ENCODE data around the gene IQSEC1. TPM values are rescaled to one million over a fixed set of nuclear protein-coding genes. Genes with fewer than 3 reads are reported as not detected.

IQSEC1 gene
- total and polyA plus RNA-seq, 2 of the 8 experiments (the other 6 are each of a cell fraction or from before 2014, with no cell fraction given), result 6.8 to 28.8 TPM

- Histone ChIP-seq H3K4me1 (replicated peaks in 1 of 4; ENCODE audit: control insufficient read depth in 3 of 4, insufficient read depth in 4 of 4, low read length in 3 of 4) (no peaks in the 10 kb centered on the region; a peak in 1 of 7 replicates), H3K14ac (ENCODE audit: insufficient read length) (no peak overlapping the region), H2BK5ac (ENCODE audit: low read depth, low read length) (no peak overlapping the region), H3K23me2 (ENCODE audit: low read depth, low read length) (peaks cover 1% of the 10 kb centered on the region; the same call in 1 of the 2 replicates), H2BK20ac (ENCODE audit: low read length) (no peak overlapping the region), H3K27ac (ENCODE audit: low read depth, low read length) (no peak overlapping the region), H2BK12ac (ENCODE audit: low read depth, low read length) (no peak overlapping the region), H3K4me3 (ENCODE audit: extremely low read depth in 1 of 4, insufficient read depth in 2 of 4, low read depth in 3 of 4, low read length in 4 of 4) (no peak overlapping the region), H3K9ac (replicated peaks in 1 of 4; ENCODE audit: extremely low read depth in 1 of 4, low read depth in 3 of 4, low read length in 3 of 4) (no peak overlapping the region), H3K56ac (replicated peaks; ENCODE audit: insufficient read length, low read depth, low read length) (no peak overlapping the region), H3K27me3 (replicated peaks in 1 of 4; ENCODE audit: control insufficient read depth in 3 of 4, extremely low read depth in 1 of 4, insufficient read depth in 3 of 4, low read length in 3 of 4) (no peaks in the 10 kb centered on the region; a peak in 2 of 7 replicates), H4K20me1 (replicated peaks in 1 of 2; ENCODE audit: control insufficient read depth in 1 of 2, insufficient read depth in 2 of 2, low read length in 2 of 2) (peaks cover 0 to 5% of the 10 kb centered on the region in 2 experiments), H2AK5ac (ENCODE audit: low read depth, low read length) (no peak overlapping the region), H3K9me3 (ENCODE audit: insufficient read depth in 2 of 2, low read depth in 1 of 2, low read length in 1 of 2) (no peaks in the 10 kb centered on the region), H2AFZ (ENCODE audit: low read length) (no peak overlapping the region), H2BK15ac (ENCODE audit: low read length) (no peak overlapping the region), H3K79me1 (ENCODE audit: low read depth, low read length) (no peaks in the 10 kb centered on the region), H3K23ac (ENCODE audit: insufficient read length) (no peak overlapping the region), H3K18ac (ENCODE audit: extremely low read depth, low read length) (no peak overlapping the region; the same call in 1 of the 2 replicates), H3K79me2 (ENCODE audit: control insufficient read depth in 1 of 2, insufficient read depth in 2 of 2, low read length in 2 of 2) (no peaks in the 10 kb centered on the region), H4K91ac (replicated peaks; ENCODE audit: insufficient read length, low read length) (no peak overlapping the region), H4K5ac (ENCODE audit: insufficient read length, low read depth, low read length) (no peak overlapping the region), H4K8ac (ENCODE audit: extremely low read depth, insufficient read depth, low read length) (no peak overlapping the region; the same call in 1 of the 2 replicates), H3K36me3 (ENCODE audit: control insufficient read depth in 2 of 4, insufficient read depth in 4 of 4, low read length in 3 of 4) (peaks cover 0 to 8% (median 0%) of the 10 kb centered on the region in 4 experiments; a peak in 2 of 8 replicates), H3K4ac (replicated peaks; ENCODE audit: insufficient read length, low read depth, low read length) (no peak overlapping the region), H2BK120ac (replicated peaks; ENCODE audit: low read depth, low read length) (no peak overlapping the region), H3K4me2 (ENCODE audit: insufficient read depth in 1 of 2, low read depth in 2 of 2, low read length in 2 of 2) (no peak overlapping the region)
- FAIRE-seq (no peak), DNase-seq (ENCODE audit: low read depth in 1 of 2, low spot score in 2 of 2) (no peak)
- POLR2A ChIA-PET (ENCODE audit: partially characterized antibody), result interaction anchor here (0.9 to 1.1 kb wide), 3 partner anchors 21 to 67 kb away, joined by 3 read pairs; no protein-coding TSS in a partner anchor
- CTCF ChIA-PET (ENCODE audit: partially characterized antibody), result interaction anchor here (0.5 to 7.6 kb wide), 16 partner anchors 8 to 125 kb away, joined by 3 to 45 read pairs (median 4); no protein-coding TSS in a partner anchor
- WGBS, 2 experiments (ENCODE audit: extremely low coverage in 1 of 2, insufficient coverage in 1 of 2, insufficient read length in 1 of 2, insufficient replicate concordance in 2 of 2, low coverage in 1 of 2, low lambda C conversion rate in 2 of 2, missing lambda C conversion rate in 1 of 2), result 94% methylated on average over 22 of the region's 22 CpGs; no CpG with 5 or more reads in 1 of the 2 experiments
- TF ChIP-seq CHD1 (IDR thresholded peaks at IDR 0.05; ENCODE audit: low read depth, low read length), result no peak
- no peak for TF ChIP-seq HDAC6 (IDR thresholded peaks at IDR 0.05; ENCODE audit: low read depth, low read length)
- no peak for TF ChIP-seq CTCF (IDR thresholded peaks at IDR 0.05; ENCODE audit: control extremely low read depth in 1 of 3, insufficient read depth in 1 of 3, low read depth in 1 of 3, low read length in 3 of 3)
- TF ChIP-seq KDM5A (IDR thresholded peaks at IDR 0.05; ENCODE audit: low read length), result no peak
- TF ChIP-seq CREB1 (IDR thresholded peaks at IDR 0.05), result no peak
- no peak for TF ChIP-seq SP2 (IDR thresholded peaks at IDR 0.05; ENCODE audit: low read length)
- TF ChIP-seq GABPA (IDR thresholded peaks at IDR 0.05; ENCODE audit: borderline replicate concordance, insufficient read depth, low read length), result no peak
- no peak for TF ChIP-seq ATF2 (IDR thresholded peaks at IDR 0.05; ENCODE audit: low read length)
Measured at GRCh38 chr3:12898290-12898964, 174.8 kb downstream of the IQSEC1 start.
